GM19099 (cell line): Measurements from ENCODE around the gene DHX34.

Experiments used
- POLR2A ChIP-seq: IDR thresholded peaks from 3 replicates; pipeline ENCODE4 v1.6.1; 2011; ENCODE audit warnings: low read depth; ENCODE audit not compliant: insufficient read length; ENCODE audit errors: extremely low read depth

The DHX34 gene

DNA sequence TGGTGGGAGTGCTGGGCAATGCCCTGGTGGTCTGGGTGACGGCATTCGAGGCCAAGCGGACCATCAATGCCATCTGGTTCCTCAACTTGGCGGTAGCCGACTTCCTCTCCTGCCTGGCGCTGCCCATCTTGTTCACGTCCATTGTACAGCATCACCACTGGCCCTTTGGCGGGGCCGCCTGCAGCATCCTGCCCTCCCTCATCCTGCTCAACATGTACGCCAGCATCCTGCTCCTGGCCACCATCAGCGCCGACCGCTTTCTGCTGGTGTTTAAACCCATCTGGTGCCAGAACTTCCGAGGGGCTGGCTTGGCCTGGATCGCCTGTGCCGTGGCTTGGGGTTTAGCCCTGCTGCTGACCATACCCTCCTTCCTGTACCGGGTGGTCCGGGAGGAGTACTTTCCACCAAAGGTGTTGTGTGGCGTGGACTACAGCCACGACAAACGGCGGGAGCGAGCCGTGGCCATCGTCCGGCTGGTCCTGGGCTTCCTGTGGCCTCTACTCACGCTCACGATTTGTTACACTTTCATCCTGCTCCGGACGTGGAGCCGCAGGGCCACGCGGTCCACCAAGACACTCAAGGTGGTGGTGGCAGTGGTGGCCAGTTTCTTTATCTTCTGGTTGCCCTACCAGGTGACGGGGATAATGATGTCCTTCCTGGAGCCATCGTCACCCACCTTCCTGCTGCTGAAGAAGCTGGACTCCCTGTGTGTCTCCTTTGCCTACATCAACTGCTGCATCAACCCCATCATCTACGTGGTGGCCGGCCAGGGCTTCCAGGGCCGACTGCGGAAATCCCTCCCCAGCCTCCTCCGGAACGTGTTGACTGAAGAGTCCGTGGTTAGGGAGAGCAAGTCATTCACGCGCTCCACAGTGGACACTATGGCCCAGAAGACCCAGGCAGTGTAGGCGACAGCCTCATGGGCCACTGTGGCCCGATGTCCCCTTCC is 28.9 kb upstream of the DHX34 start:
- no peak for TF ChIP-seq POLR2A

DNA sequence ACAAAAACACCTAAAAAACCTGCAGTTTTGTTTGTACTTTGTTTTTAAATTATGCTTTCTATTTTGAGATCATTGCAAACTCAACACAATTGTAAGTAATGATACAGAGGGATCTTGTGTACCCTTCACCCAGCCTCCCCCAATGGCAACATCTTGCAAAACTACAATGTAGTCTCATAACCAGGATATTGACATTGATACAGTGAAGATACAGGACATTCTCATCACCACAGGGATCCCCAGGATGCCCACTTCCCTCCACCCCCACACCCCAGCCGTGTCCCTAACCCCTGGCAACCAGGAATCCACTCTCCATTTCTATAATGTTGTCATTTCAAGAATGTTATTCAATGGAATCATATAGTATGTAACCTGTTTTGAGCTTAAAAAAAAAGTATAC is 27.5 kb upstream of the DHX34 start:
- TF ChIP-seq POLR2A = no peak

DNA sequence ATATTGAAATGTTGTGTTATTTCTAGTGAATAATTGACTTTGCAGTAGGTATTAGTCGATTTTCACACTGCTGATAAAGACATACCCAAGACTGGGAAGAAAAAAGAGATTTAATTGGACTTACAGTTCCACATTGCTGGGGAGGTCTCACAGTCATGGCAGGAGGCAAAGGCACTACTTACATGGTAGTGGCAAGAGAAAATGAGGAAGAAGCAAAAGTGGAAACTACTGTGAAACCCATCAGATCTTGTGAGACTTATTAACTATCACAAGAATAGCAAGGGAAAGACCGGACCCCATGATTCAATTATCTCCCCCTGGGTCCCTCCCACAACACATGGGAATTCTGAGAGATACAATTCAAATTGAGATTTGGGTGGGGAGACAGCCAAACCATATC is 27.1 kb upstream of the DHX34 start:
- TF ChIP-seq POLR2A = no peak

DNA sequence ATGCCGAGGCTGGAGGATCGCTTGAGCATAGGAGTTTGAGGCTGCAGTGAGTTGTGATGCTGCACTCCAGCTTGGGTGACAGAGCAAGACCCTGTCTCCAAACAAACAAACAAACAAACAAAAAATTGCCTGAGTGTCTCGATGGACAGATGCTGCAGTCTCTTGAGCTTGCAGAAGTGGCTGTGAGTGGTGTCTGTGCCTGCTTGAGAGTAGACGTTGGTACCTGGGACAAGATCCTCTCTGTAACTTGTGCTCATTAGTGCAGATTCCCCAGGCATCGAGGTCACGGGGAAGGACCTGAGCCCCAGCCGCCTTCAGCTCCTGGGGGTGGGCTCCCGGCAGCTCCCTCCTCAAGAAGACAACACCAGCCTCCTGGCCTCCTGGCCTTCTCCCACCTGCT is 25.7 kb upstream of the DHX34 start:
- no peak for TF ChIP-seq POLR2A

DNA sequence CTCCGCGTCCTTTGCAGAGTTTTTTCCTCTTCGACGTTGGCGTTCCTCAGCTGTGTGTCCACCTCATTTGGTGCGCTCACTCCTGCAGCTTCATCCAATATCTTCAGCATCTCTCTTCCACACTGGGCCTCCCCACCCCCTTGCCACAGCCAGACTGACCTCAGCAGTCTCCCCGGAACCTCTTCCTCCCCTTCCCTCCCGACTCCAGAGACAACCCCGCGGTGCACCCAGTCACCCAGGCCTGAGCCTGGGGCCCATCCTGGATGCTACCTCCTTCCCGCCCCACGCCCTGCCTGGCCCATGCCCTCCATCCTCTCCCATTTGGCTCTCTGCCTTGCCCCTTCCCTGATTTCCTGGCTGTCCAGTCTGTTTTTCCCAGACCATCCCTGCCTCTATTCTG is 25.2 kb upstream of the DHX34 start:
- TF ChIP-seq POLR2A = no peak

DNA sequence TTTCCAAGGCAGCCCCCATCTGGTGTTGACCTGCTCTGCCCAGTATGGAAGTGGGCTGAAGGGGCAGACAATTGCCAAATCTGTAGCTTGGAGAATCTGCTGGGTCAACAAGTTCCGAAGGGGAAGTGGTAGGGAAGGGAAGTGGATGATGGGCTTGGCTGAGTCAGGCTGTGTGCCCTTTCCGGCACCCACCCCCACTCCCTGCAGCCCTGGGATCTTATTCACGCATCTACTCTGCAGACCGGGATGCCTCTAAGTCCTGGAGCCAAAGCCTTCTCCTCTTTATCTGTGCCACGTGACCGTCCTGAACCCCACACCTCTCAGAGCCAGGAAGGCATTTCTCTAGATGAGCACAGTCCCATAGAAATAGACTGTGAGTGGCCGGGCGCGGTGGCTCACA is 24.6 kb upstream of the DHX34 start:
- no peak for TF ChIP-seq POLR2A

DNA sequence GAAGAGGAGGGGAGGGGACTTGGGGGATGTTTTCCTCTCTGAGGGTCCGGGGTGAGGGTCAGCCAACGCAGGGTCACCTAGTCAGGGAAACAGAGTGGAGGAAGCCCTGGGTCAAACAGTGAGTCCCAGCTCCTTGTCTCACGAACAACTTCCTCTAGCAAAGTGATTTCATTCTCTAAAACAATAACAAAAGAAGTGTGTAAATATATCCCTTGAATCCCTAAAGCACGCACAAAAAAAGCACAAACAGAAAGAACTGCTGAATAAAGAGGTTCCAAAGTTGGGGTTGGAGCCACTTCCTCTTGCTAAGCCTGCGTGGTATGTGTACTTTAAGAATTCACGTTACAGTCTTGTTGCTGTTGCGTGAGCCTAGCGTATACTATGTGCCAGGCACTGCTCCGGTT is 18.6 kb upstream of the DHX34 start:
- no peak for TF ChIP-seq POLR2A

DNA sequence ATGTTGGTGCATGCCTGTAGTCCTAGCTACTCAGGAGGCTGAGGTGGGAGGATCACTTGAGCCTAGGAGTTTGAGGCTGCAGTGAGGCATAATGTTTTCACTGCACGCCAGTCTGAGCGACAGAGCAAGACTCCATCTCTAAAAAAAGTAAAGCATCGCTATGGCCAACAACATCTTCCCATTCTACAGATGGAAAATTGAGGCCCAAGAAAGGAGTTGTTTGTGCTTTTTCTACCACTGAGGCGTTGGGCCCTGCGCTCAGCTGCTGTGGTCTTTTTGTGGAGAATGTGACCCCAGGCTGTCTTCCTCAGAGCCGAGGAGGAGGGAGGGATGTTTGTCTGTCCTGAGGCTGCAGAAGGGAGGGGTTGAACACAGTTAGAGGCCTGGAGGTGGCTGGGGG is 17.6 kb upstream of the DHX34 start:
- no peak for TF ChIP-seq POLR2A

DNA sequence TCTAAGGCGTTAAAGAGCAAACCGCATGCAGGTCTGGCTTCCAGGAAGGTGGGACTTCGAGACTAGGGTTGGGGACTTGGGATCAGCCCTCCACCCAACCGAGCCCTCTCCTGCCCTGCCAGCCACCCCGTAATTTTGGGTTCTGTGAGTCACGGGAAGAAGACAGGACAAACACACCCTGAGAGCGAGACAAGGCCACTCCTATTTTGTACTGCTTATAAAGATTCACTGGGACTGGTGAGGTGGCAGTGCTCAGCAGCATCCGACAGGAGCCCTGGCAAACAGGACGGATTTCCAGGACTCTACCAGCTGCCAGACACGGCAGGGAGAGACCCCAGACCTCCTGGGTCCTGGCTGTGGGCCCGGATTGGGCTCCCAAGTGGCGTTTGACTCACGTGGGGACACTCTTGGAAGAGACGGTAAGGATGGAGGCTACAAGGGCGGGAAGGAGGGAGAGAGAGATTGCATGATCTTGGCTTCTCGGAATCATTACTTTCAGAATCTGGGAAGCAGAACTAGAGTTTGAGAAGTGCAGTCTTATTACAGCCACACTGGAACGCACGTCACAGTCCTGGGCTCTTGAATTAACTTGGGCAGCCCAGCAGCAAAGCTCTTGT is 17.1 kb upstream of the DHX34 start, which contains the start of gene C5AR2:
C5AR2 (plus strand) TSS at position 245 of the 617 bp plus-strand sequence. CDS start 8,625 bp downstream, outside the sequence.
- no peak for TF ChIP-seq POLR2A

DNA sequence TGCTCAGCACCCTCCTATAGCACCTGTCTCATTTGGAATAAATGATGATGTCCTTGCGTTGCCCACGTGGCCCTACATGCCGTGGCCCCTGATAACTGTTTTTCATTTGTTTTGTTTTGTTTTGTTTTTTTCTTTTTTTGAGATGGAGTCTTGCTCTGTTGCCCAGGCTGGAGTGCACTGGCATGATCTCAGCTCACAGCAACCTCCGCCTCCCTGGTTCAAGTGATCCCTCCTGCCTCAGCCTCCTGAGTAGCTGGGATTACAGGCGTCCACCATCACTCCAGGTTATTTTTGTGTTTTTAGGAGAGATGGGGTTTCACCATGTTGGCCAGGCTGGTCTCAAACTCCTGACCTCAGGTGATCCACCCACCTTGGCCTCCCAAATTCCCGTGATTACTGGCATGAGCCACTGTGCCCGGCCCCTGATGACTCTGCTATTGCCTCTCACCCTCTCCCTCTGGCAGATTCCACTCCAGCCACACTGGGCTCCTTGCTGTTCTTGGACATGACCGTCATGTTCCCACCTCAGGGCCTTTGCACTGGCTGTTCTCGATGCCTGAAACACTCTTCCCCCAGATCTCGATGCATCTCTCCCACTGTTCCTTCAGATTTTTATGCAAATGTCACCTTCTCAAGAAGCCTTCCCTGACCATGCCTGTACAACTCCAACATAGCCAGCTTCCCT is 9.8 kb upstream of the DHX34 start:
- TF ChIP-seq POLR2A = no peak

DNA sequence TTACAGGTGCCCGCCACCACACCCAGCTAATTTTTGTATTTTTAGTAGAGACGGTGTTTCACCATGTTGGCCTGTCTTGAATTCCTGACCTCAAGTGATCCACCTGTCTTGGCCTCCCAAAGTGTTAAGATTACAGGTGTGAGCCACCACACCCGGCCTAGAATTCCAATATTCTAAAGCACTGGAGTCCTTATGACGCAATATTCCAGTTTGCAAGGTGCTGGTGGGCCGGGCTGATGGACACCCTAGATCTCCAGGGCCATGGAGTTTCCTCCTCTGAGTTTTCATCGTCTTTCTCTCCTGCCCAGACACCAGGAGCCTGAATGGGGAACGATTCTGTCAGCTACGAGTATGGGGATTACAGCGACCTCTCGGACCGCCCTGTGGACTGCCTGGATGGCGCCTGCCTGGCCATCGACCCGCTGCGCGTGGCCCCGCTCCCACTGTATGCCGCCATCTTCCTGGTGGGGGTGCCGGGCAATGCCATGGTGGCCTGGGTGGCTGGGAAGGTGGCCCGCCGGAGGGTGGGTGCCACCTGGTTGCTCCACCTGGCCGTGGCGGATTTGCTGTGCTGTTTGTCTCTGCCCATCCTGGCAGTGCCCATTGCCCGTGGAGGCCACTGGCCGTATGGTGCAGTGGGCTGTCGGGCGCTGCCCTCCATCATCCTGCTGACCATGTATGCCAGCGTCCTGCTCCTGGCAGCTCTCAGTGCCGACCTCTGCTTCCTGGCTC is 8.5 kb upstream of the DHX34 start:
- no peak for TF ChIP-seq POLR2A

DNA sequence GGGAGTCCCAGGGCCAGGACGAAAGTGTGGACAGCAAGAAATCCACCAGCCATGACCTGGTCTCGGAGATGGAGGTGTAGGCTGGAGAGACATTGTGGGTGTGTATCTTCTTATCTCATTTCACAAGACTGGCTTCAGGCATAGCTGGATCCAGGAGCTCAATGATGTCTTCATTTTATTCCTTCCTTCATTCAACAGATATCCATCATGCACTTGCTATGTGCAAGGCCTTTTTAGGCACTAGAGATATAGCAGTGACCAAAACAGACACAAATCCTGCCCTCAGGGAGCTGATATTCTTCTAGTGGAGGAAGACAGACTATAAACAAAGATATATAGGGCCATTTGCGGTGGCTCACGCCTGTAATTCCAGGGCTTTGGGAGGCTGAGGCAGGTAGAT is 7.4 kb upstream of the DHX34 start:
- no peak for TF ChIP-seq POLR2A

DNA sequence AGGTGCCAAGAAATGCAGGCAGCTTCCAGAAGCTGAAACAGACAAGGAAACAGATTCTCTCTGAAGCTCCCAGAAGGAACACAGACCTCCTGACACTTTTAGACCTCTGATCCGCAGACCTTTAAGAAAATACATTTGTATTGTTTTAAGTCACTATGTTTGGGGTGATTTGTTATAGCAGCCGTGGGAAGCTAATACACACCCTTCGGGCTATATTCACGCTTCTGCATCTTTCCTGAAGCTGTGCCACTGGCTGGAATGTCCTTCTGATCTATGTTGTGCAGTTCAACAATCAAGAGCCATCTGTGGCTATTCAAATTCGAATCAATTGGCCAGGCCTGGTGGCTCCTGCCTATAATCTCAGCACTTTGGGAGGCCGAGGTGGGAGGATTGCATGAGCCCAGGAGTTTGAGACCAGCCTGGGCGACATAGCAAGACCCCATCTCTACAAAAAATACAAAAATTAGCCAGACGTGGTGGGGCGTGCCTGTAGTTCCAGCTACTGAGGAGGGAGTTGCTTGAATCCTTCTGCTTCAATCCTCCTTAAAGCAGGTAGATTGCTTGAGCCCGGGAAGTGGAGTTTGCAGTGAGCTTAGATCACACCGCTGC is 5.8 kb upstream of the DHX34 start:
- TF ChIP-seq POLR2A = no peak

DNA sequence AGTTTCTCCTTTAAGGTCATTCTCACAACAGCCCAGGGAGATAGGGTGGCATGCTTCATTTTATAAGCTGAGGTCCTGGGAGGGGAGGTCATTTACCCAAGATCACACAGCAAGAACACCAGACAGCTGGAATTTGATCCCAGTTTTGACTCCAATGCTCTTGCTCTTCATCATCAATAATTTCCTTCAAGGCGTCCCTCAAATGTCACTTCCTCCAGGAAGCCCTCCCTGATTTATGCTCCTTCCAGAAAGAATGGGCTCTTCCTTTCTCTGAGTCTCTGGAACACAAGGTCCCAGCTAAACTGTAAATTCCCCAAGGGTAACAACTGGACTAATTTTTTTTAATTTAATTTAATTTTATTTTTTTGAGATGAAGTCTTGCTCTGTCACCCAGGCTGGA is 4.7 kb upstream of the DHX34 start:
- no peak for TF ChIP-seq POLR2A
